Right atrium auricular region (tissue), 2 donors: ENCODE results near the gene CHL1. TPM values are rescaled to one million over a fixed set of nuclear protein-coding genes. Genes with fewer than 3 reads are reported as not detected.

Experiments used
- DNase-seq: peaks from one replicate; pipeline ENCODE4 v3.0.0-alpha.2; 2019; ENCODE audit warnings: low spot score
- H3K27ac ChIP-seq, 2 donors: fragments of 200-600 bp; sonication (generic); 1 replicate in 1 of 2; 2 replicates in 1 of 2; pipeline ENCODE4 v1.5.1; 2016 to 2019
- H3K27me3 ChIP-seq, 2 donors: fragments of 200-600 bp; sonication (generic); one replicate each; pipeline versions ENCODE4 v1.5.1 to v1.6.0; 2017 to 2019
- H3K36me3 ChIP-seq: fragments of 200-600 bp; sonication (generic); one replicate; pipeline ENCODE4 v1.5.1; 2016
- H3K4me1 ChIP-seq, 2 donors: fragments of 200-600 bp; sonication (generic); one replicate each; pipeline versions ENCODE4 v1.5.1 to v1.6.0; 2017 to 2019
- H3K4me3 ChIP-seq, 2 donors: fragments of 200-600 bp; sonication (generic); 1 replicate in 1 of 2; 2 replicates in 1 of 2; pipeline ENCODE4 v1.5.1; 2017 to 2019; ENCODE audit warnings: mild to moderate bottlenecking in 1 of 2, moderate library complexity in 1 of 2
- H3K9me3 ChIP-seq, 2 donors: fragments of 200-600 bp; sonication (generic); one replicate each; pipeline ENCODE4 v1.5.1; 2019
- total RNA-seq, 2 donors: library from RNA; depleted of rRNA; stranded (reverse); fragments of >200 nt; gene quantifications; one replicate each; pipeline ENCODE4 v1.1.0, GENCODE V29; 2016
- TF ChIP-seq, protein P1 (sequence below), 2 donors: fragments of 200-600 bp; sonication (generic); IDR thresholded peaks; one replicate each; pipeline ENCODE4 v1.5.1; 2019; ENCODE audit warnings: antibody characterized with exemption in 2 of 2

CHL1 gene
- total RNA-seq, 2 donors from 2014 or later = 36.7 to 66.4 TPM

DNA sequence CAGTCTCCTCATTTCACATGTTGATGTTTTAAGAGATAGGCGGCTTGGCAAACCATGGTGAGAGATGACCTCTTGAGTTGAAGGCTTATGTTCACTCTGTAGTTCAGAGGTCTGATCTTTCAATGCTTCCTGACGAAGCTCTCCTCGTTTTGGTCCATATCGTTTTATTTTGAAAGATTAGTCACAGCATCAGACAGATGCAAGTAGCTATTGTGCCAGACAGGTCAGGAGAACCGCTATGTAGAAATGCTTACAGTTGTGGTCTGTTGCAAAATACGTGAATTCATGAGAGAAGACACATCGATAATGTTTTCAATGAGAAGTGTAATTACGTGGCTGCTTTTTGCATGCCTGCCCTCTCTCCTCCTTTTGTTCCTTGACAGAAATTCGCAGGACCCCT lies 47.5 kb downstream of the CHL1 start:
- Histone ChIP-seq H3K27me3 (no peaks in the 10 kb centered on the region), H3K27ac (no peak overlapping the region), H3K9me3 (no peaks in the 10 kb centered on the region), H3K4me1 (peaks cover 0 to 8% of the 10 kb centered on the region in 2 donors), H3K36me3 (no peaks in the 10 kb centered on the region), H3K4me3 (no peak overlapping the region)
- no peak for DNase-seq
- TF ChIP-seq, protein P1, sequence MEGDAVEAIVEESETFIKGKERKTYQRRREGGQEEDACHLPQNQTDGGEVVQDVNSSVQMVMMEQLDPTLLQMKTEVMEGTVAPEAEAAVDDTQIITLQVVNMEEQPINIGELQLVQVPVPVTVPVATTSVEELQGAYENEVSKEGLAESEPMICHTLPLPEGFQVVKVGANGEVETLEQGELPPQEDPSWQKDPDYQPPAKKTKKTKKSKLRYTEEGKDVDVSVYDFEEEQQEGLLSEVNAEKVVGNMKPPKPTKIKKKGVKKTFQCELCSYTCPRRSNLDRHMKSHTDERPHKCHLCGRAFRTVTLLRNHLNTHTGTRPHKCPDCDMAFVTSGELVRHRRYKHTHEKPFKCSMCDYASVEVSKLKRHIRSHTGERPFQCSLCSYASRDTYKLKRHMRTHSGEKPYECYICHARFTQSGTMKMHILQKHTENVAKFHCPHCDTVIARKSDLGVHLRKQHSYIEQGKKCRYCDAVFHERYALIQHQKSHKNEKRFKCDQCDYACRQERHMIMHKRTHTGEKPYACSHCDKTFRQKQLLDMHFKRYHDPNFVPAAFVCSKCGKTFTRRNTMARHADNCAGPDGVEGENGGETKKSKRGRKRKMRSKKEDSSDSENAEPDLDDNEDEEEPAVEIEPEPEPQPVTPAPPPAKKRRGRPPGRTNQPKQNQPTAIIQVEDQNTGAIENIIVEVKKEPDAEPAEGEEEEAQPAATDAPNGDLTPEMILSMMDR (IDR thresholded peaks at IDR 0.05) = no peak

DNA sequence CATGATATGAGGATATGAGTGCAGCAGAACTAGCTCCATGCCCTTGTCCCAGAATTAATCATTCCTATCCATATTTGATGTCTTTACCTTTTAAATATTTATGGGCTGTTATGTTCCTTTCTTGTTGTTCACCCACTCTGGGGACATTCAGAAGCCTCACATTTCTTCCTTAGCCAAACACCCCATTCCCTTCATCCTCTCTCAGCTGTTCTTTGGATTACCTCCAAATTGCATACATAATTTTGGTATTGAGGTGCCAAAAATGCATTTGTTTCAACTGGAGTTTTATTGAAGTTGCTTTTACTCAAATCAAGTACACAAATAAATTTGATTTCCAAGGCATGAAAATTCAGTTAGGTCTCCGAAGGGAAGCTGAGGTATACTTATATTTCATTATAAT lies 51.4 kb downstream of the CHL1 start:
- no peak overlapping the region for H3K27ac ChIP-seq
- no peaks in the 10 kb centered on the region for H3K36me3 ChIP-seq
- no peaks in the 10 kb centered on the region for H3K27me3 ChIP-seq
- H3K4me1 ChIP-seq = peaks cover 0 to 8% of the 10 kb centered on the region in 2 donors
- no peak overlapping the region for H3K4me3 ChIP-seq
- DNase-seq = no peak
- H3K9me3 ChIP-seq = peaks cover 0 to 3% of the 10 kb centered on the region in 2 donors
- TF ChIP-seq, protein P1 (IDR thresholded peaks at IDR 0.05) = no peak

DNA sequence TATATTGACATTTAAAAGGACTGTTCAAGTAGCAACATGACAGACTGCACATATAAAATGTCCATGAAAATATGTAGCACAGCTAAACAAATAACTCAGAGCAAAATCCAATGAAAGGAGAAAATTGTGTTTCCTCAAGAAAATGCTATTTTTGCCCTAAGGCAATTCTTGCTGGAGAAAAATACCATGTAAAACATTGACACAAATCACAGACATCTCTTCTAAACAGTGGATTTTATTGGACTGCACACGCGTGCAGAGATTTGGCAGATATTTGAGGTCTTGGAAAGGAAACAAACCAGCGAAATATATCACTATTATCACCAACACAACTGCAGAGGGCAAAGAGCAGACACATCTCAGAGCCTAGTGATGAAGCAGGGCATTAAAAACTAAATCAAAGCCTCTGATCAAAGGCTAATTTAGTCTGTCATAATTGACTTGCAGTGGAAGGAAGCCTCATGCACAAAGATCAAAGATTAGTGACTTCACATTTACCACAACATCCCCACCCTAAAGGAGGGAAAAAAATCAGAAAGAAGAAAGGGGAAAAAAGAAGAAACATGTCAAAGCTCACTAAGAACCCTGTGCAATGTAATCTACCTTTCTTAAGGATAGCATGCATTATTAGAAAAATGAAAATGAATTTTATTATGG lies 52.4 kb downstream of the CHL1 start:
- H3K4me1 ChIP-seq = no peaks in the 10 kb centered on the region
- TF ChIP-seq, protein P1 (IDR thresholded peaks at IDR 0.05) = no peak
- no peak for DNase-seq
- H3K27me3 ChIP-seq = no peaks in the 10 kb centered on the region
- no peaks in the 10 kb centered on the region for H3K36me3 ChIP-seq
- H3K4me3 ChIP-seq = no peak overlapping the region
- peaks cover 0 to 3% of the 10 kb centered on the region in 2 donors for H3K9me3 ChIP-seq
- no peak overlapping the region for H3K27ac ChIP-seq

GRCh38 chr3:249587-250262 lies 53.2 kb downstream of the CHL1 start:
- Histone ChIP-seq H3K36me3 (no peaks in the 10 kb centered on the region), H3K9me3 (peaks cover 0 to 3% of the 10 kb centered on the region in 2 donors), H3K4me3 (no peak overlapping the region), H3K4me1 (no peaks in the 10 kb centered on the region), H3K27ac (no peak overlapping the region), H3K27me3 (no peaks in the 10 kb centered on the region)
- no peak for DNase-seq
- TF ChIP-seq, protein P1 (IDR thresholded peaks at IDR 0.05) = no peak

GRCh38 chr3:256501-256900 lies 59.9 kb downstream of the CHL1 start:
- H3K4me3 ChIP-seq = no peak overlapping the region
- peaks cover 0 to 3% of the 10 kb centered on the region in 2 donors for H3K9me3 ChIP-seq
- TF ChIP-seq, protein P1 (IDR thresholded peaks at IDR 0.05) = no peak
- no peaks in the 10 kb centered on the region for H3K36me3 ChIP-seq
- no peak for DNase-seq
- H3K27me3 ChIP-seq = no peaks in the 10 kb centered on the region
- H3K4me1 ChIP-seq = no peaks in the 10 kb centered on the region
- no peak overlapping the region for H3K27ac ChIP-seq
